ENCODE results near the gene ZMAT5. TPM values are rescaled to one million over a fixed set of nuclear protein-coding genes. Genes with fewer than 3 reads are reported as not detected.

ZMAT5 gene, protein sequence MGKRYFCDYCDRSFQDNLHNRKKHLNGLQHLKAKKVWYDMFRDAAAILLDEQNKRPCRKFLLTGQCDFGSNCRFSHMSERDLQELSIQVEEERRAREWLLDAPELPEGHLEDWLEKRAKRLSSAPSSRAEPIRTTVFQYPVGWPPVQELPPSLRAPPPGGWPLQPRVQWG
- 28.7 and 30.0 TPM in 2 replicates for total RNA-seq (2014; rRNA removed; shearing (Covaris generic))

DNA sequence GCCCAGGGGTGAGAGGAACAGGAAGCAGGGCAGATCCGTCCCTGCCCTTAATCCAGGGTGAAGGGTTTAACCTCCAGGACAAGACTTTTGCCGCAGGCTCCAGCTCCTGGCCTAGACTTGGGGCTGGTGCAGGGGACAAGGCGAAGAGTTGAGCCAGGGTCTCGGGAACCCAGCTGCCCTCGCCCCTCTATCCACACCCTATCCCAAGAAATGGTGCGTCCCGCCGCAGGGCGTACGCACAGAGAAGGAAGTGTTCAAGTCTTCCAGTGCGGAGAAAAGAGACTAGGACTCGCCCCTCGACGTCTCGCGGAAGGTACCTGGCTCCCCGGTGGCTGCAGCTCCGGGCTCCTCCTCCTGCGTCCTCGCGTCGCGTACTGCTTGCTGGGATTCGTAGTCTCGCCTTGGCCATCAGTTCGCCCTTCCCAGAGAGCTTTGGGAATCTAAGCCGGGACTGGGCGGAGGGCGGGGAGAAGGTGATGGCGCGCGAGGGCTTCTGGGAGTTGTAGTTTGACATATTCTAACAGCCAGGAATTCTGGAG, at the start of gene ZMAT5:
ZMAT5 (minus strand) TSS at position 376 of the 539 bp plus-strand sequence. CDS start 18,463 bp downstream, outside the sequence.
- DNase-seq (ENCODE audit: low spot score): peak; percentile 98
- in situ Hi-C loops (cut with HindIII; ENCODE audit: low sequenced_read_pairs): no loop called here

DNA sequence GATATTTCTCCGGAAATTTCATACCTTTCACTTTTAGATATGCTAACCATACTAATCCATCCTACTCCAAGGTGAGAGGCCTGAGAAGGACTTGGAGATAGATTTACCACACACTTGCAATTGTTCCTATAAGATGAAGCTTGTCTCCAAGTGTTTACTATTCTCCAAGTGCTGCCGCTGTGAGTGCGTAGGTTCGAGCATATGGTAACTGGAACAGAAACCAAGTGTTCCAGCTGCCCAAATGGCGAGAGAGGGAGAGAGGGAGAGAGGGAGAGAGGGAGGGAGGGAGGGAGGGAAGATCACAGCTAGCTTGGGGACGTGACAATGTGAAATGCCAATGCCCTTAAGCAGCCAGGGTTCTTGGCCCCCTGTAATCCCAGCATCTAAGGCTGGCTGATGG, 49.7 kb upstream of the ZMAT5 start:
- peak; percentile 66 for DNase-seq (ENCODE audit: low spot score)
- in situ Hi-C loops (cut with HindIII; ENCODE audit: low sequenced_read_pairs): no loop called here

DNA sequence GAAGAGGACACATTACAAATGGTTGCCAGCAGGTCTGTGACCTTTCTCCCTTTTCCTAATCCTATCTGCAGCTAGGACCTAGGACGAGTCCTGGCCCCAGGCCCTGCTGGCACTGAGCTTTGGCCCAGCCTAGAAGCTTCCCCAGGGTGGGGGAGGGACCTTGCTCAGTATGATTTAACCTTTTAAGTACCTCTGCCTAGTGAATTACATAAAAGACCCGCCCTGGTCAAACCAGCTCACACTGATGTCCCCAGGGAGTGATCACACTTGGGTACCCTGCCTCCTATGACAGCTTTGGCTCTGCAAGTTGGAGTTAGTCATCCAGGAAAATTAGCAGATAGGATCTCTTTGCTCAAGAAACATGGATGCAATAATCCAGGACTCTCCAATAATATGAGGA, 49.3 kb upstream of the ZMAT5 start:
- in situ Hi-C loops (cut with HindIII; ENCODE audit: low sequenced_read_pairs): no loop called here
- peak; percentile 69 for DNase-seq (ENCODE audit: low spot score)

DNA sequence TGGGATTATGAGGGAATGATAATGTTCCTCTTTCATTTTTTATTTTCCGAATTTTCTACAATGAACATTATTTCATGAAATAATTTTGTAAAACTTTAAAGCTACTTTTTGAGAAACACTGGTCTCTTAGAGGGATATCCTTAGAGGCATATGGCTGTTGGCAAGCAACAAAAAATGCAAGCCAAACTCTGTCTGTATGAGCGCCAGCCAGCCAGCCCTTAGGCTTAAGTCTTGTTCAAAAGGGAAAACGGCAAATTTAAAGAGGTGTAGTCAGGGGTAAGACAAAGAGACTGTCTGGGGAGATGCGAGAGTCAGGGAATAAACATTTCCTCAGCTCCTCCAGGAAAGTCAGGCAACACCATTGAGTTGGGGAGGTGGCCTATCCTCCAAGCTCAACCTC, 48.8 kb upstream of the ZMAT5 start:
- in situ Hi-C loops (cut with HindIII; ENCODE audit: low sequenced_read_pairs): no loop called here
- peak; percentile 84 for DNase-seq (ENCODE audit: low spot score)

DNA sequence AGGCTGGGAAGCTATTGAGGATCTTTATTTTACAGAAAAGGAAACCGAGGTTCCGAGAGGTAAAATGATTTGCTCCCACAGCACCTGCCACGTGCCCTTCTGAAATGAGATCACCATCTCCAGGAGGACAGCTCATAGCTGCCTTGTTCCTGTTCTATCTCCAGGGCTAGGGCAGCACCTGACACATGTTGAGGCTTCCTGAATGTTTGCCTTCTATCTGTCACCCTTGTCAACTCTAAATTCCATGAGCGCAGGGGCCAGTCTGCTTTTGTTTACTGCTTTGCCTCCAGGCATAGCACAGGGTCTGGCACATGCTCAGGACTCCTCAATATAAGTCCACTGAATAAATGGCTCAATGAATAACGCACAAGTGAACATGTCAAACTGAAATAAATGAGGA, 47.2 kb upstream of the ZMAT5 start:
- DNase-seq (ENCODE audit: low spot score): no peak
- in situ Hi-C loops (cut with HindIII; ENCODE audit: low sequenced_read_pairs): no loop called here

DNA sequence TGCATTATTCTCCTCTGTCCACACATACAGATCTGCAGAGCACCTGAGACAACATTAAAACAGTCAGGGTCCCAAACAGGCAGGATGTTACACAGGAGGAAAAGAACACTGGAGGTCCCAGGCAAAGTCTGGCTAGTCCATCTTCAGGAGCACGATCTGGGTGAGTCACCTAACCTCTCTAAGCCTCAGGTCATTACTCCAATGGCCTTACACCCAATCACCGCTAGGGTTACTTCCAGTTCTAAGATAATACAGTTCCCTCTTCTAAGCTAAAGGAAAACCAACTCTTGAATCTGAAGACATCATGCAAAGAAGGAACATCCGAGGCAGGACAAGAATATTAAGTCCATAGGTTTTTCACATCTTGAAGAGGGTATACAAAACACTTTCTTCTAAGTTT, 46.8 kb upstream of the ZMAT5 start:
- no peak for DNase-seq (ENCODE audit: low spot score)
- in situ Hi-C loops (cut with HindIII; ENCODE audit: low sequenced_read_pairs): no loop called here

DNA sequence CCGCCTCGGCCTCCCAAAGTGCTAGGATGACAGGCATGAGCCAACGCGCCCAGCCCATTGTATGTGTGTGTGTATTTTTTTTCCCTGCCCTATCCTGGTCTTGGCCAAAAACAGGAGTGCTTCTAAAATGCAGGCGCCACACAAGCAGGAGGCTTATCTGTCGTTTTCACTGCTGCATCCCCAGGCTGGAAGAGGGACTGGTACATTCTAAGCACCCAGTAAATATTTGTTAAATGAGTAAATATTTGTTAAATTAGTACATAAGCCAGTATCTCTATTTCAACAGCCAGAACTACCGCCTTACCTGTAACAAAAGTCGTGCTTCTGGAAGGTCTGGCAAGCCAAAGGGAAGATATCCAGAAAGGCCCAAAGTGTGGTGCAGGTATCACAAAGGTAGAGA, 46.3 kb upstream of the ZMAT5 start:
- in situ Hi-C loops (cut with HindIII; ENCODE audit: low sequenced_read_pairs): no loop called here
- DNase-seq (ENCODE audit: low spot score): no peak

DNA sequence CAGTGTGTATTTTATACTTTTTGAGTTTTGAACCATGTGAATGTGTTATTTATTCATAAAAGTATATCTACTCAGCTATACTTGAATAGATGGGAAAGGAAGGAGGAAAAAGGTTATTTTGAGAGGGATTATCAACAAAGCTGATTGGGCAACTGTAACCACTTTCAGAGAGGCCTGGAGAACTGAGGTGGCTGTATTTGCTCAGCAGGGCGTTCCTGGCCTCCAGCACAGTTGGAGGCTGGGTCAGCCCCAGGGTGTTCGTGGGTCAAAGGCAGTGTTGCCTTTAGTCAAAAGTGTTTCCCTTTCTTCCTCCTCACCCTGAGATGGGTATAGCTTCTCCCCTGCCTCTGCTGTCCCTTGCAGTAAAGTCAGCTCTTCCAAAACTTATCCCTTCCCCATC, 44.6 kb upstream of the ZMAT5 start:
- in situ Hi-C loops (cut with HindIII; ENCODE audit: low sequenced_read_pairs): no loop called here
- DNase-seq (ENCODE audit: low spot score): no peak

DNA sequence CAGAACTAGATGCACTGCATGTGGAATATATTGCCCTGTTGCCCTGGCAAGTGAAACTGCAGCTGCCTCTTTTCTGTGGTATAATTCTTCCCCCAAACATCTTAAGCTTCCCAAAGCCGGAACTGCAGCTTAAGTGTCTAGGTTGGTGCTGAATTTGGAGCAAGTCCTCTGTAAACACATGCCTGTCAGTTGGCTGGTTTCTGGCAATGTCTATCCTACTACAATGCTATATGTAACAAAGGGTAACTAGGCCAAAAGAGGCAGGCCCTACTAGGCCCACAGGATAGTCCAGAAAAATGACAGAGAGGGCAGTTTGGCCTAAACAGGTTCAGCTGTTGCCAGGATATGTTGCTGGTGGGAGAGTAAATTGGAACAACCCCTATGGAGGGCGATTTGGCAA, 43.4 kb upstream of the ZMAT5 start:
- DNase-seq (ENCODE audit: low spot score): no peak
- in situ Hi-C loops (cut with HindIII; ENCODE audit: low sequenced_read_pairs): no loop called here

DNA sequence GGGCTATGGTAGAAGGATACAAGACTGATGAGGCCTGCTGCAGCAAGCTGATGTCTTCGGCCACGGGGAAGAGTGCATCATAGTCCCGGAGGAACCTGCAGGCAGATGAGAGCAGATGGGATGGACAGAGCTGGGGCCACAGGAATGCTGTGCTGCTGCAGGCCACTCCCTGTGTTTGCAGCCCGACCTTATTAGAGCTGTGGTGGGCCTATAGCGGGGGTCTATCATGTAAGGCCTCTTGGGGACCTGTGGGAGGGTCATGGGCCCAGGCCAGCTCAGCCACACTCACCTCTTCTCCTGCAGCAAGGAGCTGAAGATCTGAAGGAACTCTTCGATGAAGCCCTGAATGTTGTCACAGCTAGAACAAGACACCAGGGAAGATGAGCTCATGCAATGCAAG, 39.4 kb upstream of the ZMAT5 start:
- in situ Hi-C loops (cut with HindIII; ENCODE audit: low sequenced_read_pairs): no loop called here
- DNase-seq (ENCODE audit: low spot score): no peak

DNA sequence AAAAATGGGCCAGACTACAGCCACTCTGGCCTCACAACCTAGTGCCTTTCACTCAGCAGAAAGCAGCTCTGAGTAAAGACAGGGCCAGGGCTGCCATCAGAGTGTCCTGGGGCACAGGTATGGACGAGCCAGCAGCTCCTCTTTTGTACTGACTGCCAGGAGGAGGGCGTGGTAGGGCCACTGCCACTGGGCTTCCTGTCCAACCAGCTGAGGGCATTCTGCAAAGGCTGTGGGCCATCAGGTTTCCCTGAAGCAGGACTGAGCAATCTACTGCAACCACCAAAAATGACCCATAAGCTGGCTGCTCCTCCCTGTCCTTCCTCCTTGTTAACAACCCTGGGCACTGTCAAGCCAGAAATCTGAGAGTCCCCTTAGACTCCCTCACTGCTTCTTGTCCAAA, 38.2 kb upstream of the ZMAT5 start:
- in situ Hi-C loops (cut with HindIII; ENCODE audit: low sequenced_read_pairs): no loop called here
- DNase-seq (ENCODE audit: low spot score): no peak

DNA sequence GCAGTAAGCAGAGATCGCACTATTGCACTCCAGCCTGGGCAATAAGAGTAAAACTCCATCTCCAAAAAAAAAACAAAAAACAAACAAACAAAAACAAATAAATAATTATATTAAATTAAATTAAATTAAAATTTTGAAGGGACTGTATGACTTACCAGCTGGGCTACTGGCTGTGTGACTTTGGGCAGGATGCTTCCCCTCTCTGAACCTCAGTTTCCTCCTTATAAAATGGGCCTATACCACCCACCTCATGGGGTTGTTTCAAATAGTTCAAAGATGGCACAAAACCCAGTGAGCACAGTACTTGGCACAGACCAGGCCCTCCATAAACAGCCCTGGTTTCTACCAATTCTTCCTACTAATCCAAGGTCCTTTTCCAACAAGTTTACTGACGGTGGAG, 36.4 kb upstream of the ZMAT5 start:
- no peak for DNase-seq (ENCODE audit: low spot score)
- in situ Hi-C loops (cut with HindIII; ENCODE audit: low sequenced_read_pairs): no loop called here

DNA sequence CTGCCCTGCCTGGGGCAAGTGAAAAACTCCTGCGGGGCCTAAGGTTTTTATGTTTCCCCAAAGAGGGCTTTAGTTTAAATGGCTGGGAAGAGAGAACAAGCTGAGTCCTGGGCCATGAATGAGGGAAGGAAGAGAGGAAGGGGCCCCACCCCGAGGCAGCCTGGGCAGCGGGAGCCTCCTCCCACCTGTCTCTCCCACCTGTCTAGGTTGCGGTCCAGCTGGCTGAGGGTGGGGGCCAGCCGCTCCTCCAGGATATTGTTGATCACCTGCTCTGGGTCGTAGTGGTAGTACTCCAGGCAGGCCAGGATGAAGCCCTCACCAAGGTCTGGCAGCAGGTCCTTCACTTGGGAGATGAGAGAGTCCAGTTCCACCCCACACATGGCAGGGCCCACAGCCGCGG, 35.0 kb upstream of the ZMAT5 start:
- in situ Hi-C loops (cut with HindIII; ENCODE audit: low sequenced_read_pairs): no loop called here
- peak; percentile 79 for DNase-seq (ENCODE audit: low spot score)

DNA sequence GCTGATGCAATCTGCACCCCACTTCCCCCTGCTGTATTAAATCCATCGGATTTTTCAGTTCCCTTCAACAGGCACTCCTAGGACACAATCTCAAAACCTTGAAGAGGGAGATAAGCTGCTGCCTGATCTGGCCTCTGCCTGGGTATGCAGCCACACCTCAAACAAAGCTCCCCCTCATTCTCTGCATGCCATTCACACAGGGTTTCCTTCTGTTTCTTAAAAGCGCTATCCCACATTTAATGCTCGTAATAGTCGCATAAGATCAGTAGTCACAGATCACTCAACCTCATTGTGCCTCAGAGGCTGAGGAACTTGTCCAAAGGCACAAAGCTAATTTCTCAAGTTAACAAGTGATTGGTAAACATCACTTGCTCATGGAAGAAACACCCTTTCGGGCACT, 34.3 kb upstream of the ZMAT5 start:
- in situ Hi-C loops (cut with HindIII; ENCODE audit: low sequenced_read_pairs): no loop called here
- DNase-seq (ENCODE audit: low spot score): no peak

DNA sequence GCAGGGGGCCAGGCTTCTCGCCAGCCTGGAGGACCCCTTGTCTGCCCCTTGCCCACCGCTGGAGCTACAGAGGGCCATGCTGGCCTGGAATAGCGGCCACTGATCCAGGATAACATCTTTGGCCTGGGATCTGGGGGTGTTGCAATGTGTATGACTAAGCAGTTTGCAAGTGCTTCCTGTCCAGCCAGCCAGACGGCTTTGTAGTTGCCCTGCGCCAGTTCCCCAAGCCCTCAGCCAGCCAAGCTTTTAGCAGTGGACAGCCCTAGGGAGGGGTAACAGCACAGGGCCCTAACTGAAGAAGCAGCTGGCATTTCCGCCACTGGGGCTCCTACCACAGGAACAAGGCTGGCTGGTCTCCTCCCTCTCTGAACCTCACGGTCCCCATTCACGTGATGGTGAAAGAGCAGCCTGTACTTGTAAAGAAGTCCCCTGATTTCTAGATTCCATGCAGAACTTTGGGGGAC, 32.4 kb upstream of the ZMAT5 start:
- in situ Hi-C loops (cut with HindIII; ENCODE audit: low sequenced_read_pairs): no loop called here
- DNase-seq (ENCODE audit: low spot score): peak; percentile 35

DNA sequence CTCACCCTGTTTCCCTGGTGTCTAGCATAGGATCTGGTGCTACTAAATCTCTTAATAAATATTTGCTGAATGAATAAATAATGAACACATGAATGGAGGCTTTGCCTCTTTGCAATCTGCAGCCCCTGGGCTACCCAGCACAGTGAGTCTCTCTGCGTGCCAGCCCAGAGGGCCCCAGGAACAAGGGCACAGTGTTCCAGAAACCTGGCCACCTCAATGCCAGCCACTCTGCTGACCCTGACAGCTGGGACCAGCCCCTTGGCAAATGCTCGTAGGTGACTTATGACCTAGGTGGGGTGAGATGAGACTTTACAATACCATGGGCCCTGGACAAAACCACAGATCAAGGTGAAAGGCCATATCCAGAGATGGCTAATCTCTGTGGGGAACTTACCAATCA, 32.0 kb upstream of the ZMAT5 start:
- in situ Hi-C loops (cut with HindIII; ENCODE audit: low sequenced_read_pairs): no loop called here
- DNase-seq (ENCODE audit: low spot score): no peak

DNA sequence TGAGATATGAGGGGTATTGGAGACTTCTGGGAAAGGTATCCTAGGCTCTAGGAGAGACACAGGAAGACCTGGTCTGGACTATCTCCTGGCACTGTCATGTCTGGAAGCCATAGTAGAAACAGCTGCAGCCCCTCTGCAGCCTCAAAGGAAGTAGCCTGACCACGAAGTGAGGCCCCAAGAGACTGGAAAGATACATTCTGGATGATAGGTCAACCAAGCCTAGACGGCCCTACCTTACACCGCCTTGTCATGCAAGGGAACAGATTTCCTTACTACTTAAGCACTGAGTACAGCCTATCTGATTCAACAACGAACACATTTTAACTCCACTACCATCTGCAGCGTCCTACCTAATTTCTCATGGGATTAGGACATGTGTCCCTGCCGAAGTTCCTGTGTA, 31.5 kb upstream of the ZMAT5 start:
- in situ Hi-C loops (cut with HindIII; ENCODE audit: low sequenced_read_pairs): no loop called here
- no peak for DNase-seq (ENCODE audit: low spot score)

DNA sequence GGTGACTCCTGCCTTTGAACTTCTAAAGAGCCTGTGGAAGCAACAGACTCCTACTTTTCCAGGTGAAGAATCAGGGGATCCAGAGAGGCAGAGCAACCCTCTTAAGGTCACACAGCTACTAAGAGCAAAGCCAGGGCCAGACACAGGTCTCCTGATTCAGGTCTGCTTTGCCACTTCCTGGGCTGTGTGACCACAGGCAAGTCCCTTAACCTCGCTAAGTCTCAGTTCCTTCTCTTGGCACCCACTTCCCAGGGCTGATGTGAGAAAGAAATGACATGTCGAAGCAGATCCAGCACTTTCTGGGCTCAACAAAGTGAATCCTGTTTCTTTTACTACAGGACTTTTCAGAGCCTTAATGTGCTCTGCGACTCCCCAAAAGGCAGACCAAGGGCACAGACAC, 30.5 kb upstream of the ZMAT5 start:
- in situ Hi-C loops (cut with HindIII; ENCODE audit: low sequenced_read_pairs): no loop called here
- no peak for DNase-seq (ENCODE audit: low spot score)

DNA sequence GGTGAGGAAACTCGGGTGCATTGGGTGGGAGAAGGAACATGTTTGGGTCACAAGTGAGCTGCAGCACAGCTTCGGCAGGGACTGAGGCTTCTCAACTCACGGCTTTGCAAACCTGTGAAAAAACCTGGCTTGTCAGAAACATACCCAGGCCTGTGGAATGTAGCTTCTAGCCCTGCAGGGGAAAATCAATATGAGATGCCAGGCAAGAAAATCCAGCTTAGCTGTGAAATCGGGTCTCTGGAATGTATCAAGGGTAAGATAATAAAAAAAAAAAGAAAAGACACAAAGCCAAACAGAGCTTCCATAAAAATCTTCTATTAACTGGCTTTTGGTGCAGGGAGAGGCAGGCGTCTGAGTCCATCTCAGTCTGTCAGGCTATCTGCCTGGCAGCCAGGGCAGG, 28.9 kb upstream of the ZMAT5 start:
- DNase-seq (ENCODE audit: low spot score): no peak

DNA sequence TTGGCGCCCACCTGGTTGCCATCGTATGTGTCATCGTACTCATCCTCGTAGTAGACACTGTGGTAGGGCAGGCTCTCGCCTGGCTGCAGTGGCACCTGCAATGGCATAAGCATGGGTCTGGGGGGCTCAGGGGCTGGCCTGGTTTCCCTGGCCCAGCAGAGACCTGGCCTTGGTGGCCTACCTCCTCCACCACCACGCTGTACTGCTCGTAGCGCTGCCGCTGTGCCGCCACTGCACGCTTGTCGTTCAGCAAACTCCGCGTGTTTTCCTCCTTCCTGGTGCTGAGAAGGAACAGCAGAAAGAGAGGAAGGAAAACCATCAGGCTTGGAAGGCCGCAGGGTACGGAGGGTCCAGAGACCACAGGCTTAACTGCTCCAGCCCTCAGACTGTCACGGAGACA, 26.6 kb upstream of the ZMAT5 start:
- in situ Hi-C loops (cut with HindIII; ENCODE audit: low sequenced_read_pairs): no loop called here

More for the DNA sequence above, 28.9 kb upstream of the ZMAT5 start:
- in situ Hi-C loops (cut with HindIII; ENCODE audit: low sequenced_read_pairs): no loop called here

DNA sequence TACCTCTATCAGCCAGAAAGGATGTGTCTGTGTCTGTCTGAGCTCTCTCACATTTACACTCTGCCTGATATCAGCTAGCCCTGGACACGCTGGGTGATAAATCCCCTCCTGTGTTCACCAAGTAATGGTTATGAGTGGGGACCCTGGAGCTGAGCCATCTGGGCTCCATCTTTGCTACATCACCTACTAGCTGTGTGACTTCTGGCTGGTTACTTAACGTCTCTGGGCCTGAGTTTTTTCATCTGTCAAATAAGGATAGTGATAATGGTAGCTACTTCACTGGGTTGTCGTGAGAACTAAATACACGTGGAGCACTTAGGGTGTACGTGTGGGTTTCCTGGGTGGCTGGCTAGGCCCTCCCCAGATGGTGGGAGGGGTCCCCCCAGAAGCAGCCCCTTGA, 23.3 kb upstream of the ZMAT5 start:
- in situ Hi-C loops (cut with HindIII; ENCODE audit: low sequenced_read_pairs): no loop called here
- DNase-seq (ENCODE audit: low spot score): no peak

More for the DNA sequence above, 26.6 kb upstream of the ZMAT5 start:
- DNase-seq (ENCODE audit: low spot score): no peak

All from G401 (cell line).